ENCODE results near the gene CCDC120.

CCDC120 gene

GRCh38 chrX:49064303-49064702, 5.5 kb downstream of the CCDC120 start:
- Histone ChIP-seq H3K9me3 (replicated peaks; ENCODE audit: low read length) (no peaks in the 10 kb centered on the region), H3K4me1 (ENCODE audit: control insufficient read depth, insufficient read depth, low read length) (no peaks in the 10 kb centered on the region), H3K9ac (ENCODE audit: low read depth, low read length) (no peak overlapping the region), H3K36me3 (ENCODE audit: insufficient read depth, low read length) (no peaks in the 10 kb centered on the region), H3K4me2 (ENCODE audit: low read length) (no peak overlapping the region), H3K27me3 (ENCODE audit: control insufficient read depth, insufficient read depth, low read length) (no peaks in the 10 kb centered on the region), H3K4me3 (ENCODE audit: low read length) (no peak overlapping the region)

GRCh38 chrX:49064735-49065134, 5.9 kb downstream of the CCDC120 start:
- Histone ChIP-seq H3K4me2 (ENCODE audit: low read length) (no peak overlapping the region), H3K9ac (ENCODE audit: low read depth, low read length) (no peak overlapping the region), H3K4me1 (ENCODE audit: control insufficient read depth, insufficient read depth, low read length) (no peaks in the 10 kb centered on the region), H3K9me3 (replicated peaks; ENCODE audit: low read length) (no peaks in the 10 kb centered on the region), H3K27me3 (ENCODE audit: control insufficient read depth, insufficient read depth, low read length) (no peaks in the 10 kb centered on the region), H3K4me3 (ENCODE audit: low read length) (no peak overlapping the region), H3K36me3 (ENCODE audit: insufficient read depth, low read length) (no peaks in the 10 kb centered on the region)

- no peak overlapping the region for H3K9ac ChIP-seq (ENCODE audit: low read depth, low read length)
- no peaks in the 10 kb centered on the region for H3K9me3 ChIP-seq (replicated peaks; ENCODE audit: low read length)
- no peak overlapping the region for H3K4me3 ChIP-seq (ENCODE audit: low read length)
- H3K4me2 ChIP-seq (ENCODE audit: low read length) = no peak overlapping the region
- H3K4me1 ChIP-seq (ENCODE audit: control insufficient read depth, insufficient read depth, low read length) = no peaks in the 10 kb centered on the region
- no peaks in the 10 kb centered on the region for H3K27me3 ChIP-seq (ENCODE audit: control insufficient read depth, insufficient read depth, low read length)
- peaks cover 6% of the 10 kb centered on the region for H3K36me3 ChIP-seq (ENCODE audit: insufficient read depth, low read length)
Observed at GRCh38 chrX:49066278-49066677, 7.5 kb downstream of the CCDC120 start.

GRCh38 chrX:49066690-49067089, 7.9 kb downstream of the CCDC120 start:
- H3K27me3 ChIP-seq (ENCODE audit: control insufficient read depth, insufficient read depth, low read length) = no peaks in the 10 kb centered on the region
- H3K36me3 ChIP-seq (ENCODE audit: insufficient read depth, low read length) = peaks cover 9% of the 10 kb centered on the region
- H3K9me3 ChIP-seq (replicated peaks; ENCODE audit: low read length) = no peaks in the 10 kb centered on the region
- H3K4me1 ChIP-seq (ENCODE audit: control insufficient read depth, insufficient read depth, low read length) = no peaks in the 10 kb centered on the region
- no peak overlapping the region for H3K4me3 ChIP-seq (ENCODE audit: low read length)
- no peak overlapping the region for H3K9ac ChIP-seq (ENCODE audit: low read depth, low read length)
- H3K4me2 ChIP-seq (ENCODE audit: low read length) = no peak overlapping the region

- Histone ChIP-seq H3K36me3 (ENCODE audit: insufficient read depth, low read length) (peaks cover 9% of the 10 kb centered on the region), H3K4me3 (ENCODE audit: low read length) (no peak overlapping the region), H3K9me3 (replicated peaks; ENCODE audit: low read length) (no peaks in the 10 kb centered on the region), H3K4me2 (ENCODE audit: low read length) (no peak overlapping the region), H3K4me1 (ENCODE audit: control insufficient read depth, insufficient read depth, low read length) (peaks cover 5% of the 10 kb centered on the region), H3K9ac (ENCODE audit: low read depth, low read length) (no peak overlapping the region), H3K27me3 (ENCODE audit: control insufficient read depth, insufficient read depth, low read length) (no peaks in the 10 kb centered on the region)
Observed at GRCh38 chrX:49067285-49068120, 8.7 kb downstream of the CCDC120 start.

GRCh38 chrX:49069038-49069437, 10.2 kb downstream of the CCDC120 start:
- peaks cover 5% of the 10 kb centered on the region for H3K4me1 ChIP-seq (ENCODE audit: control insufficient read depth, insufficient read depth, low read length)
- no peaks in the 10 kb centered on the region for H3K9me3 ChIP-seq (replicated peaks; ENCODE audit: low read length)
- H3K36me3 ChIP-seq (ENCODE audit: insufficient read depth, low read length) = peaks cover 9% of the 10 kb centered on the region
- no peak overlapping the region for H3K4me3 ChIP-seq (ENCODE audit: low read length)
- H3K9ac ChIP-seq (ENCODE audit: low read depth, low read length) = no peak overlapping the region
- H3K27me3 ChIP-seq (ENCODE audit: control insufficient read depth, insufficient read depth, low read length) = no peaks in the 10 kb centered on the region
- H3K4me2 ChIP-seq (ENCODE audit: low read length) = no peak overlapping the region

GRCh38 chrX:49070988-49071387, 12.2 kb downstream of the CCDC120 start:
- Histone ChIP-seq H3K9me3 (replicated peaks; ENCODE audit: low read length) (no peaks in the 10 kb centered on the region), H3K4me1 (ENCODE audit: control insufficient read depth, insufficient read depth, low read length) (peaks cover 5% of the 10 kb centered on the region), H3K4me3 (ENCODE audit: low read length) (no peak overlapping the region), H3K36me3 (ENCODE audit: insufficient read depth, low read length) (peaks cover 11% of the 10 kb centered on the region), H3K27me3 (ENCODE audit: control insufficient read depth, insufficient read depth, low read length) (no peaks in the 10 kb centered on the region), H3K9ac (ENCODE audit: low read depth, low read length) (no peak overlapping the region), H3K4me2 (ENCODE audit: low read length) (no peak overlapping the region)

- Histone ChIP-seq H3K4me1 (ENCODE audit: control insufficient read depth, insufficient read depth, low read length) (peaks cover 5% of the 10 kb centered on the region), H3K4me3 (ENCODE audit: low read length) (peak overlapping the region; percentile 80), H3K9ac (ENCODE audit: low read depth, low read length) (peak overlapping the region; percentile 74)
Observed at GRCh38 chrX:49071877-49072711, 13.3 kb downstream of the CCDC120 start.

GRCh38 chrX:49072712-49073095, 13.9 kb downstream of the CCDC120 start:
- Histone ChIP-seq H3K36me3 (ENCODE audit: insufficient read depth, low read length) (peaks cover 16% of the 10 kb centered on the region), H3K27me3 (ENCODE audit: control insufficient read depth, insufficient read depth, low read length) (no peaks in the 10 kb centered on the region), H3K9me3 (replicated peaks; ENCODE audit: low read length) (no peaks in the 10 kb centered on the region), H3K4me2 (ENCODE audit: low read length) (peak overlapping the region; percentile 91), H3K4me3 (ENCODE audit: low read length) (peak overlapping the region; percentile 80), H3K9ac (ENCODE audit: low read depth, low read length) (peak overlapping the region; percentile 74), H3K4me1 (ENCODE audit: control insufficient read depth, insufficient read depth, low read length) (peaks cover 5% of the 10 kb centered on the region)

More at GRCh38 chrX:49071877-49072711, 13.3 kb downstream of the CCDC120 start:
- H3K36me3 ChIP-seq (ENCODE audit: insufficient read depth, low read length) = peaks cover 16% of the 10 kb centered on the region
- H3K4me2 ChIP-seq (ENCODE audit: low read length) = peak overlapping the region; percentile 91
- H3K9me3 ChIP-seq (replicated peaks; ENCODE audit: low read length) = no peaks in the 10 kb centered on the region
- no peaks in the 10 kb centered on the region for H3K27me3 ChIP-seq (ENCODE audit: control insufficient read depth, insufficient read depth, low read length)

GRCh38 chrX:49073601-49074575, 15.1 kb downstream of the CCDC120 start, which contains the start of gene PRAF2:
PRAF2 (minus strand) TSS chrX:49074002; CDS start chrX:49073987, 15 bp downstream.
- Histone ChIP-seq H3K36me3 (ENCODE audit: insufficient read depth, low read length) (peaks cover 16% of the 10 kb centered on the region), H3K4me1 (ENCODE audit: control insufficient read depth, insufficient read depth, low read length) (peaks cover 12% of the 10 kb centered on the region), H3K9ac (ENCODE audit: low read depth, low read length) (peak within 1 kb of the TSS; percentile 74), H3K9me3 (replicated peaks; ENCODE audit: low read length) (no peaks in the 10 kb centered on the region), H3K27me3 (ENCODE audit: control insufficient read depth, insufficient read depth, low read length) (no peaks in the 10 kb centered on the region), H3K4me3 (ENCODE audit: low read length) (peak within 1 kb of the TSS; percentile 80), H3K4me2 (ENCODE audit: low read length) (peak within 1 kb of the TSS; percentile 91)

GRCh38 chrX:49075347-49075746, 16.5 kb downstream of the CCDC120 start:
- H3K9me3 ChIP-seq (replicated peaks; ENCODE audit: low read length) = no peaks in the 10 kb centered on the region
- no peak overlapping the region for H3K9ac ChIP-seq (ENCODE audit: low read depth, low read length)

More at GRCh38 chrX:49075347-49075746, 16.5 kb downstream of the CCDC120 start:
- no peak overlapping the region for H3K4me3 ChIP-seq (ENCODE audit: low read length)
- H3K4me2 ChIP-seq (ENCODE audit: low read length) = no peak overlapping the region
- H3K4me1 ChIP-seq (ENCODE audit: control insufficient read depth, insufficient read depth, low read length) = peaks cover 12% of the 10 kb centered on the region
- H3K27me3 ChIP-seq (ENCODE audit: control insufficient read depth, insufficient read depth, low read length) = no peaks in the 10 kb centered on the region
- H3K36me3 ChIP-seq (ENCODE audit: insufficient read depth, low read length) = peaks cover 16% of the 10 kb centered on the region
